T-helper 2 cell treated with Interferon-gamma antibody and Interleukin-4, amounts not matched to agents 5 μg/mL and 100 μg/mL, for 36 hours (primary cell): Measurements from ENCODE around the gene LARP6.
"Not testable (repeated sequence)": the region's sequence is repeated elsewhere in the genome, so short reads cannot be mapped to it uniquely, and the experiment has no call there.

Source experiments
- DNase-seq: peaks from one replicate; pipeline ENCODE4 v3.0.0; 2021; ENCODE audit warnings: low spot score
- H3K27ac Mint-ChIP-seq: one replicate; pipeline ENCODE4 v1.8.0; 2021; ENCODE audit warnings: mild to moderate bottlenecking, mixed read lengths
- H3K27me3 Mint-ChIP-seq: one replicate; pipeline ENCODE4 v1.8.0; 2021; ENCODE audit warnings: low read depth, mixed read lengths
- H3K36me3 Mint-ChIP-seq: one replicate; pipeline ENCODE4 v1.8.0; 2021; ENCODE audit warnings: low read depth, mixed read lengths
- H3K4me1 Mint-ChIP-seq: one replicate; pipeline ENCODE4 v1.8.0; 2021; ENCODE audit warnings: low read depth, mixed read lengths
- H3K4me3 Mint-ChIP-seq: one replicate; pipeline ENCODE4 v1.8.0; 2022; ENCODE audit warnings: mild to moderate bottlenecking, moderate library complexity, mixed read lengths
- H3K9me3 Mint-ChIP-seq: one replicate; pipeline ENCODE4 v1.8.0; 2021; ENCODE audit warnings: mixed read lengths

The LARP6 gene

GRCh38 chr15:70829371-70830166 is 24.4 kb downstream of the LARP6 start:
- DNase-seq = no peak
- H3K27me3 Mint-ChIP-seq = peaks cover 6% of the 10 kb centered on the region
- H3K4me1 Mint-ChIP-seq = no peaks in the 10 kb centered on the region
- no peak overlapping the region for H3K4me3 Mint-ChIP-seq
- H3K36me3 Mint-ChIP-seq = no peaks in the 10 kb centered on the region
- no peak overlapping the region for H3K27ac Mint-ChIP-seq
- no peaks in the 10 kb centered on the region for H3K9me3 Mint-ChIP-seq

GRCh38 chr15:70827721-70828120 is 26.2 kb downstream of the LARP6 start:
- Mint-ChIP-seq H3K9me3 (no peaks in the 10 kb centered on the region), H3K27me3 (peaks cover 6% of the 10 kb centered on the region), H3K4me1 (no peaks in the 10 kb centered on the region), H3K4me3 (no peak overlapping the region), H3K27ac (no peak overlapping the region), H3K36me3 (no peaks in the 10 kb centered on the region)
- no peak for DNase-seq

- Mint-ChIP-seq H3K9me3 (no peaks in the 10 kb centered on the region), H3K4me3 (no peak overlapping the region), H3K27ac (no peak overlapping the region), H3K36me3 (no peaks in the 10 kb centered on the region), H3K27me3 (peaks cover 6% of the 10 kb centered on the region), H3K4me1 (no peaks in the 10 kb centered on the region)
- no peak for DNase-seq
Observed at GRCh38 chr15:70826634-70827033, 27.3 kb downstream of the LARP6 start.

GRCh38 chr15:70825841-70826240 is 28.1 kb downstream of the LARP6 start:
- H3K4me3 Mint-ChIP-seq = no peak overlapping the region
- no peaks in the 10 kb centered on the region for H3K4me1 Mint-ChIP-seq
- H3K36me3 Mint-ChIP-seq = no peaks in the 10 kb centered on the region
- no peak for DNase-seq
- H3K27me3 Mint-ChIP-seq = peaks cover 6% of the 10 kb centered on the region
- H3K9me3 Mint-ChIP-seq = no peaks in the 10 kb centered on the region
- no peak overlapping the region for H3K27ac Mint-ChIP-seq

GRCh38 chr15:70823196-70823595 is 30.8 kb downstream of the LARP6 start:
- no peaks in the 10 kb centered on the region for H3K9me3 Mint-ChIP-seq
- no peaks in the 10 kb centered on the region for H3K4me1 Mint-ChIP-seq
- H3K27me3 Mint-ChIP-seq = peaks cover 6% of the 10 kb centered on the region
- no peak overlapping the region for H3K4me3 Mint-ChIP-seq
- DNase-seq = no peak
- H3K36me3 Mint-ChIP-seq = no peaks in the 10 kb centered on the region
- no peak overlapping the region for H3K27ac Mint-ChIP-seq

GRCh38 chr15:70820214-70820613 is 33.7 kb downstream of the LARP6 start:
- H3K4me1 Mint-ChIP-seq = no peaks in the 10 kb centered on the region
- no peak overlapping the region for H3K27ac Mint-ChIP-seq
- no peaks in the 10 kb centered on the region for H3K9me3 Mint-ChIP-seq
- DNase-seq = no peak
- H3K4me3 Mint-ChIP-seq = no peak overlapping the region
- no peaks in the 10 kb centered on the region for H3K27me3 Mint-ChIP-seq
- H3K36me3 Mint-ChIP-seq = no peaks in the 10 kb centered on the region

- no peaks in the 10 kb centered on the region for H3K9me3 Mint-ChIP-seq
- no peaks in the 10 kb centered on the region for H3K4me1 Mint-ChIP-seq
- H3K4me3 Mint-ChIP-seq = no peak overlapping the region
- no peak for DNase-seq
- no peaks in the 10 kb centered on the region for H3K36me3 Mint-ChIP-seq
- no peaks in the 10 kb centered on the region for H3K27me3 Mint-ChIP-seq
- no peak overlapping the region for H3K27ac Mint-ChIP-seq
Observed at GRCh38 chr15:70818580-70818979, 35.4 kb downstream of the LARP6 start.

- Mint-ChIP-seq H3K36me3 (no peaks in the 10 kb centered on the region), H3K27ac (no peak overlapping the region), H3K27me3 (no peaks in the 10 kb centered on the region), H3K4me1 (no peaks in the 10 kb centered on the region), H3K4me3 (no peak overlapping the region), H3K9me3 (no peaks in the 10 kb centered on the region)
- no peak for DNase-seq
Observed at GRCh38 chr15:70817266-70817665, 36.7 kb downstream of the LARP6 start.

- Mint-ChIP-seq H3K27ac (no peak overlapping the region), H3K27me3 (no peaks in the 10 kb centered on the region), H3K4me1 (peaks cover 4% of the 10 kb centered on the region), H3K9me3 (no peaks in the 10 kb centered on the region), H3K4me3 (no peak overlapping the region), H3K36me3 (no peaks in the 10 kb centered on the region)
- DNase-seq = no peak
Observed at GRCh38 chr15:70815604-70816003, 38.4 kb downstream of the LARP6 start.

GRCh38 chr15:70815011-70815410 is 38.9 kb downstream of the LARP6 start:
- H3K36me3 Mint-ChIP-seq, H3K4me1 Mint-ChIP-seq, H3K27me3 Mint-ChIP-seq, H3K27ac Mint-ChIP-seq, H3K4me3 Mint-ChIP-seq, H3K9me3 Mint-ChIP-seq, DNase-seq: not testable (repeated sequence)

GRCh38 chr15:70812827-70813364 is 41.1 kb downstream of the LARP6 start:
- no peaks in the 10 kb centered on the region for H3K36me3 Mint-ChIP-seq
- DNase-seq = no peak
- H3K9me3 Mint-ChIP-seq = no peaks in the 10 kb centered on the region
- no peak overlapping the region for H3K4me3 Mint-ChIP-seq
- H3K4me1 Mint-ChIP-seq = peaks cover 4% of the 10 kb centered on the region
- H3K27me3 Mint-ChIP-seq = peaks cover 3% of the 10 kb centered on the region
- no peak overlapping the region for H3K27ac Mint-ChIP-seq

GRCh38 chr15:70810916-70811578 is 42.9 kb downstream of the LARP6 start:
- Mint-ChIP-seq H3K9me3 (no peaks in the 10 kb centered on the region), H3K4me3 (no peak overlapping the region), H3K4me1 (peaks cover 4% of the 10 kb centered on the region), H3K27ac (no peak overlapping the region), H3K27me3 (peaks cover 3% of the 10 kb centered on the region), H3K36me3 (no peaks in the 10 kb centered on the region)
- no peak for DNase-seq

GRCh38 chr15:70806992-70807712 is 46.8 kb downstream of the LARP6 start:
- no peaks in the 10 kb centered on the region for H3K9me3 Mint-ChIP-seq
- H3K27me3 Mint-ChIP-seq = peaks cover 3% of the 10 kb centered on the region
- H3K27ac Mint-ChIP-seq = no peak overlapping the region
- no peak for DNase-seq
- H3K4me3 Mint-ChIP-seq = no peak overlapping the region
- H3K36me3 Mint-ChIP-seq = no peaks in the 10 kb centered on the region
- H3K4me1 Mint-ChIP-seq = peaks cover 3% of the 10 kb centered on the region

- H3K27ac Mint-ChIP-seq, H3K4me3 Mint-ChIP-seq, DNase-seq, H3K9me3 Mint-ChIP-seq, H3K27me3 Mint-ChIP-seq, H3K4me1 Mint-ChIP-seq, H3K36me3 Mint-ChIP-seq: not testable (repeated sequence)
Observed at GRCh38 chr15:70804388-70804787, 49.6 kb downstream of the LARP6 start.
